H9 (cell line): ENCODE measurements around the gene ACSF3. TPM values are rescaled to one million over a fixed set of nuclear protein-coding genes. Genes with fewer than 3 reads are reported as not detected.

Source experiments
- DNase-seq: peaks from one replicate; pipeline ENCODE4 v3.0.0-alpha.2; 2017
- H2AFZ ChIP-seq: one replicate; pipeline ENCODE4 v1.6.1; 2013; ENCODE audit warnings: mild to moderate bottlenecking, low read length, control low read depth, moderate library complexity
- H2AK5ac ChIP-seq: 2 replicates; pipeline ENCODE4 v1.6.1; 2013; ENCODE audit warnings: low read length, control low read depth, mixed read lengths; ENCODE audit not compliant: insufficient read length
- H2BK120ac ChIP-seq: one replicate; pipeline ENCODE4 v1.6.1; 2013; ENCODE audit warnings: low read depth, mild to moderate bottlenecking, low read length, control low read depth, inconsistent platforms; ENCODE audit not compliant: poor library complexity, severe bottlenecking
- H2BK12ac ChIP-seq: 2 replicates; pipeline ENCODE4 v1.6.1; 2013; ENCODE audit warnings: low read length, control low read depth, mixed read lengths, low read depth; ENCODE audit not compliant: insufficient read length
- H2BK15ac ChIP-seq: 2 replicates; pipeline ENCODE4 v1.6.1; 2013; ENCODE audit warnings: low read depth, low read length, control low read depth
- H2BK20ac ChIP-seq: one replicate; pipeline ENCODE4 v1.6.1; 2013; ENCODE audit warnings: low read depth, mild to moderate bottlenecking, low read length, control low read depth, inconsistent platforms; ENCODE audit not compliant: poor library complexity, severe bottlenecking
- H2BK5ac ChIP-seq: 2 replicates; pipeline ENCODE4 v1.6.1; 2013; ENCODE audit warnings: low read length, control low read depth, mixed read lengths; ENCODE audit not compliant: insufficient read length
- H3K14ac ChIP-seq: 2 replicates; pipeline ENCODE4 v1.6.1; 2013; ENCODE audit warnings: low read length, control low read depth; ENCODE audit not compliant: insufficient read depth
- H3K18ac ChIP-seq: 2 replicates; pipeline ENCODE4 v1.6.1; 2013; ENCODE audit warnings: low read depth, mild to moderate bottlenecking, mixed read lengths, low read length, control low read depth; ENCODE audit not compliant: insufficient read length
- H3K23ac ChIP-seq: 2 replicates; pipeline ENCODE4 v1.6.1; 2013; ENCODE audit warnings: low read length, control low read depth, mixed read lengths, low read depth; ENCODE audit not compliant: insufficient read length
- H3K23me2 ChIP-seq: 2 replicates; pipeline ENCODE4 v1.6.1; 2013; ENCODE audit warnings: low read depth, mild to moderate bottlenecking, mixed read lengths, low read length, control low read depth; ENCODE audit not compliant: insufficient read length, poor library complexity, severe bottlenecking
- H3K27ac ChIP-seq: 2 replicates; pipeline ENCODE4 v1.5.1; 2013; ENCODE audit warnings: low read length, control low read depth, mixed read lengths, low read depth; ENCODE audit not compliant: insufficient read length
- H3K27me3 ChIP-seq: 2 replicates; pipeline ENCODE4 v1.6.1; 2013; ENCODE audit warnings: low read length, control low read depth, inconsistent platforms; ENCODE audit not compliant: insufficient read depth
- H3K4ac ChIP-seq: 2 replicates; pipeline ENCODE4 v1.6.1; 2013; ENCODE audit warnings: low read depth, mild to moderate bottlenecking, control low read depth, inconsistent platforms, low read length, moderate library complexity
- H3K4me1 ChIP-seq: 2 replicates; pipeline ENCODE4 v1.6.1; 2013; ENCODE audit warnings: low read length, control low read depth, inconsistent platforms; ENCODE audit not compliant: insufficient read depth
- H3K4me2 ChIP-seq: 2 replicates; pipeline ENCODE4 v1.6.1; 2013; ENCODE audit warnings: low read length, control low read depth, mixed read lengths; ENCODE audit not compliant: insufficient read length, insufficient read depth
- H3K56ac ChIP-seq: 2 replicates; pipeline ENCODE4 v1.6.1; 2013; ENCODE audit warnings: low read depth, mild to moderate bottlenecking, mixed read lengths, low read length, control low read depth; ENCODE audit not compliant: insufficient read length
- H3K79me1 ChIP-seq: 2 replicates; pipeline ENCODE4 v1.6.1; 2013; ENCODE audit warnings: low read depth, mild to moderate bottlenecking, moderate library complexity, low read length, control low read depth, inconsistent platforms; ENCODE audit not compliant: insufficient read depth, poor library complexity, severe bottlenecking
- H3K79me2 ChIP-seq: 2 replicates; pipeline ENCODE4 v1.6.1; 2013; ENCODE audit warnings: low read length, control low read depth, inconsistent platforms; ENCODE audit not compliant: insufficient read depth
- H3K9ac ChIP-seq: 2 replicates; pipeline ENCODE4 v1.6.1; 2013; ENCODE audit warnings: low read length, control low read depth, mixed read lengths; ENCODE audit not compliant: insufficient read length; ENCODE audit errors: extremely low read depth
- H3K9me3 ChIP-seq: one replicate; pipeline ENCODE4 v1.6.1; 2013; ENCODE audit warnings: low read depth, low read length, inconsistent platforms; ENCODE audit not compliant: control insufficient read depth
- H3T11ph ChIP-seq: one replicate; pipeline ENCODE4 v1.6.1; 2013; ENCODE audit warnings: mild to moderate bottlenecking, low read length, control low read depth, inconsistent platforms
- H4K20me1 ChIP-seq: one replicate; pipeline ENCODE4 v1.6.1; 2013; ENCODE audit not compliant: control insufficient read depth, insufficient read length, insufficient read depth
- H4K5ac ChIP-seq: 2 replicates; pipeline ENCODE4 v1.6.1; 2013; ENCODE audit warnings: low read depth, mild to moderate bottlenecking, mixed read lengths, low read length, control low read depth; ENCODE audit not compliant: insufficient read length
- H4K8ac ChIP-seq: replicated peaks from 2 replicates; pipeline ENCODE4 v1.6.1; 2013; ENCODE audit warnings: low read length, control low read depth, mixed read lengths, low read depth; ENCODE audit not compliant: insufficient read length
- H4K91ac ChIP-seq: 2 replicates; pipeline ENCODE4 v1.6.1; 2013; ENCODE audit warnings: low read depth, mild to moderate bottlenecking, moderate library complexity, mixed read lengths, low read length, control low read depth; ENCODE audit not compliant: insufficient read length
- H3K27ac Mint-ChIP-seq, 3 experiments: 2 replicates in 2 of 3; 3 replicates in 1 of 3; pipeline ENCODE4 v1.8.0; 2020 to 2021; ENCODE audit warnings: mixed read lengths in 3 of 3, mild to moderate bottlenecking in 1 of 3, moderate library complexity in 1 of 3
- H3K27me3 Mint-ChIP-seq: 2 replicates; pipeline ENCODE4 v1.8.0; 2021; ENCODE audit warnings: low read depth, mild to moderate bottlenecking, moderate library complexity, mixed read lengths
- H3K36me3 Mint-ChIP-seq, 3 experiments: 2 replicates in 2 of 3; 3 replicates in 1 of 3; pipeline ENCODE4 v1.8.0; 2020 to 2021; ENCODE audit warnings: low read depth in 3 of 3, mixed read lengths in 3 of 3; ENCODE audit not compliant: insufficient read depth in 1 of 3
- H3K4me1 Mint-ChIP-seq, 2 experiments: 2 replicates each; pipeline ENCODE4 v1.8.0; 2020; ENCODE audit warnings: mixed read lengths in 2 of 2
- H3K4me3 Mint-ChIP-seq, 2 experiments: 2 replicates in 1 of 2; 3 replicates in 1 of 2; pipeline ENCODE4 v1.8.0; 2020 to 2021; ENCODE audit warnings: mild to moderate bottlenecking in 2 of 2, mixed read lengths in 2 of 2, moderate library complexity in 1 of 2
- H3K9me3 Mint-ChIP-seq, 2 experiments: 2 replicates in 1 of 2; 3 replicates in 1 of 2; pipeline ENCODE4 v1.8.0; 2020; ENCODE audit warnings: mild to moderate bottlenecking in 2 of 2, mixed read lengths in 2 of 2, moderate library complexity in 1 of 2
- WGBS: extraction: QIAGEN DNeasy Blood & Tissue Kit; methylation state at CpG from one replicate; pipeline ENCODE4 v1.1.7; 2013; ENCODE audit warnings: missing lambda C conversion rate, low lambda C conversion rate, mixed read lengths; ENCODE audit not compliant: insufficient read length; ENCODE audit errors: extremely low coverage; 5-methylcytosine and 5-hydroxymethylcytosine counted together
- total RNA-seq: library from RNA; stranded (reverse); gene quantifications from 2 replicates; pipeline ENCODE4 v1.2.1, GENCODE V29; 2021
- TF ChIP-seq, protein P1 (sequence below): fragments of 200-600 bp; sonication (generic); conservative IDR thresholded peaks from 3 replicates; pipeline ENCODE4 v1.8.0; 2021; ENCODE audit warnings: antibody characterized with exemption, mild to moderate bottlenecking

Gene ACSF3
- total RNA-seq, 1 experiment from 2014 or later: 31.3 TPM

DNA sequence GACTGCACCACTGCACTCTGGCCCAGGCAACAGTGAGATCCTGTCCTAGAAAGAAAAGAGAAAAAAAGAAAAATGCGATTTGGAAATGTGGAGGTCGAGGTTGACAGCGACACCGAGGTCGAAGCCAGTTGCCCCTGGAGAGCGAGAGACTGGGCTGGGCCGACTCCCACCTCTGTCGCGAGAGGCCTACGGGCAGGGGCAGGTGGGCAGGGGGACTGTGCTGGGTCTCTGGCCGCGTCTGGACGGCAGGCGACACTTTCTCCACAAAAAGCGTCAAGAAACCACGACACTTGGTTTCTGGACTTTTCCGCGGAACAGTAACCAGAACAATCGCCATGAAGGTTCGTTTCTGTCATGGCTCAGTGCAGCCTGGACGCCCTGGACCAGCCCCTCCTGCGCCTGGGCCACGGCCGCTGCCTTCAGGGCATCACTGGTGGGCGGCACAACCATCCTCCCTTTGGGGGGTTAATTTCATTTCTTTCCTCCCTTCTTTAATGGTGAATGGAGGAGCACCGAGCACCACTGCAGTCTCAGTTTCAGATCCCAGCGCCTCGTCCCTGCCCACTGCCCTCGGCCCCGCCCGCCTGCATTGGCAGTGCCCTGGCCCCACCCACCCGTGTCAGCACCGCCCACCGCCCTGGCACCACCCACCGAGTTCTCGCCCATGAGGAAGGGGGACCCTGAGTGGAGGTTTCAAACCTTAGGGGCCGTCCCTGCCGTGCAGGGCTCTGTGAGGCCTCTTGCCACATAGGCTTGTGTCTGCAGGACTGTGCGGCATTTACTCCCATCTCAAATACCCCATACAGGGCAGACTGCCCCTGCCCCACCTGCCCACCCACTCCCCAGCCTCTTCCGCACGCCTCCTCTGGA is 59.4 kb downstream of the ACSF3 start:
- Histone ChIP-seq H3K18ac (no peak overlapping the region), H3K27ac (no peak overlapping the region), H3K4ac (no peak overlapping the region), H4K5ac (no peak overlapping the region), H3K23me2 (no peaks in the 10 kb centered on the region), H4K20me1 (no peaks in the 10 kb centered on the region), H3T11ph (no peak overlapping the region), H3K23ac (no peak overlapping the region), H3K79me1 (no peaks in the 10 kb centered on the region), H2BK12ac (no peak overlapping the region), H2AFZ (no peak overlapping the region), H3K56ac (no peak overlapping the region), H4K8ac (no peak overlapping the region), H2AK5ac (no peak overlapping the region), H2BK15ac (no peak overlapping the region), H3K79me2 (no peaks in the 10 kb centered on the region), H3K9me3 (peaks cover 14% of the 10 kb centered on the region), H2BK20ac (no peak overlapping the region), H2BK120ac (no peak overlapping the region), H3K4me1 (no peaks in the 10 kb centered on the region), H3K9ac (no peak overlapping the region), H2BK5ac (no peak overlapping the region), H3K14ac (no peak overlapping the region; the same call in 1 of the 2 replicates), H3K27me3 (no peaks in the 10 kb centered on the region), H3K4me2 (no peak overlapping the region), H4K91ac (no peak overlapping the region)
- Mint-ChIP-seq H3K27ac (peak overlapping the region in 1 of 3 experiments; percentile 91; a peak in 1 of 7 replicates), H3K4me1 (no peaks in the 10 kb centered on the region), H3K9me3 (peaks cover 17 to 22% of the 10 kb centered on the region in 2 experiments), H3K36me3 (peaks cover 16 to 39% (median 34%) of the 10 kb centered on the region in 3 experiments), H3K27me3 (peaks cover 16% of the 10 kb centered on the region), H3K4me3 (no peak overlapping the region)
- no peak for DNase-seq
- no CpG with 5 or more reads among the region's 41 CpGs for WGBS
- TF ChIP-seq, protein P1, sequence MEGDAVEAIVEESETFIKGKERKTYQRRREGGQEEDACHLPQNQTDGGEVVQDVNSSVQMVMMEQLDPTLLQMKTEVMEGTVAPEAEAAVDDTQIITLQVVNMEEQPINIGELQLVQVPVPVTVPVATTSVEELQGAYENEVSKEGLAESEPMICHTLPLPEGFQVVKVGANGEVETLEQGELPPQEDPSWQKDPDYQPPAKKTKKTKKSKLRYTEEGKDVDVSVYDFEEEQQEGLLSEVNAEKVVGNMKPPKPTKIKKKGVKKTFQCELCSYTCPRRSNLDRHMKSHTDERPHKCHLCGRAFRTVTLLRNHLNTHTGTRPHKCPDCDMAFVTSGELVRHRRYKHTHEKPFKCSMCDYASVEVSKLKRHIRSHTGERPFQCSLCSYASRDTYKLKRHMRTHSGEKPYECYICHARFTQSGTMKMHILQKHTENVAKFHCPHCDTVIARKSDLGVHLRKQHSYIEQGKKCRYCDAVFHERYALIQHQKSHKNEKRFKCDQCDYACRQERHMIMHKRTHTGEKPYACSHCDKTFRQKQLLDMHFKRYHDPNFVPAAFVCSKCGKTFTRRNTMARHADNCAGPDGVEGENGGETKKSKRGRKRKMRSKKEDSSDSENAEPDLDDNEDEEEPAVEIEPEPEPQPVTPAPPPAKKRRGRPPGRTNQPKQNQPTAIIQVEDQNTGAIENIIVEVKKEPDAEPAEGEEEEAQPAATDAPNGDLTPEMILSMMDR: no peak
